Thyroid gland (tissue), 4 donors: ENCODE measurements around the gene PRMT7. TPM values are rescaled to one million over a fixed set of nuclear protein-coding genes. Genes with fewer than 3 reads are reported as not detected.

Experiments
- DNase-seq, 2 donors: peaks; one replicate each; pipeline ENCODE4 v3.0.0-alpha.2; 2019
- H3K27ac ChIP-seq, 3 donors: fragments of 200-600 bp; sonication (generic); 1 replicate in 2 of 3; 2 replicates in 1 of 3; pipeline ENCODE4 v1.5.1; 2016 to 2019; ENCODE audit warnings: mild to moderate bottlenecking in 1 of 3, moderate library complexity in 1 of 3
- H3K27me3 ChIP-seq: fragments of 200-600 bp; sonication (generic); one replicate; pipeline ENCODE4 v1.5.1; 2019
- H3K36me3 ChIP-seq, 2 donors: fragments of 200-600 bp; sonication (generic); one replicate each; pipeline ENCODE4 v1.5.1; 2016 to 2019
- H3K4me1 ChIP-seq, 2 donors: fragments of 200-600 bp; sonication (generic); one replicate each; pipeline ENCODE4 v1.5.1; 2017 to 2019
- H3K4me3 ChIP-seq, 3 donors: fragments of 200-600 bp; sonication (generic); replicated peaks in 1 of 3; 1 replicate in 2 of 3; 2 replicates in 1 of 3; pipeline ENCODE4 v1.5.1; 2016; ENCODE audit warnings: mild to moderate bottlenecking in 1 of 3
- H3K9me3 ChIP-seq: fragments of 200-600 bp; sonication (generic); one replicate; pipeline ENCODE4 v1.5.1; 2017
- POLR2A ChIP-seq, 2 donors: fragments of 450-650 bp; IDR thresholded peaks; one replicate each; pipeline ENCODE4 v1.6.1; 2017; ENCODE audit warnings: antibody characterized with exemption in 2 of 2, mild to moderate bottlenecking in 2 of 2, moderate library complexity in 1 of 2
- WGBS, 2 donors: methylation state at CpG; one replicate each; pipeline ENCODE4 v1.1.5; 2017; 5-methylcytosine and 5-hydroxymethylcytosine counted together
- intact Hi-C: fragments of 100-400 bp; cut with DNase I; formaldehyde crosslinking; loops from one replicate; pipeline ENCODE4 v1.15.1; 2023
- total RNA-seq, 4 donors: library from RNA; depleted of rRNA; stranded (reverse); fragments of >200 nt; gene quantifications; one replicate each; pipeline ENCODE4 v1.2.3, GENCODE V29; 2016
- TF ChIP-seq, protein P1 (sequence below), 6 experiments: fragments of 200-600 bp in 3 of 6; fragments of 450-650 bp in 3 of 6; sonication (generic) in 3 of 6; IDR thresholded peaks; one replicate each; pipeline ENCODE4 v1.5.1; 2016 to 2019; ENCODE audit warnings: antibody characterized with exemption in 6 of 6, mild to moderate bottlenecking in 2 of 6, inconsistent platforms in 1 of 6, moderate library complexity in 1 of 6

The PRMT7 gene
- total RNA-seq, 4 donors from 2014 or later = 41.7 to 57.0 (median 46.9) TPM

DNA sequence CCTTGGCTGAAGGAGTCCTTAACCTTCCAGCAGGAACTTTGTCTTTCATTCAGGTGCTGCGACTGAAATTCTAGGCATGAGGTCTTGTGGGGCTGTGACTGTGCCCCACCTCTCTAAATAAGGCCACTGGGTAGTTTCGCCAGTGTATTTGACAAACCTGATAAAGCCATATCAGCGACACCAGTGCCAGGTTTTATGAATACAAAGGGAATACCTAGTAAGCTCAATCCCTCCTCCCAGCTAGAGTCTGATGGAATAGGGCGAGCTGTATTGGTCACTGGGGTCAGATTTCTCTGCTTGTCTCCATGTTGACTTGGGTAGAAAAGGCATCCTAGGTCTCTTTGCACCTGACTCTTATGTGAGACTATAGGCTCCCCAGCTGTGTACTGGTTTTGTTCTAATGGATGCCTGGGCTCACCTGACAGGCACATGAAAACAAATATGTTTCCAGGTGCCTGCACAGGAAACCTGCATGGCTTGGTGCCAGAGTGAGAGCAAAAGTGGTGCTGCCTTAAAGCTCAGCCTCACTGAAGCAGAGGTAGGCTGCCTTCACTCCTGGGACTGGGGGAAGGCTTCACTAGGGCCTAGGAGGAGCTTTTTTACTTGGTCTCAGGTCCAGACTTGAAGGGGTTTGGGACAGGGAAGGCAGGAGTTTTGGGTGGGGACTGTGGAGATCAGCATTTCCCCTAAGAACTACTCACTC, 38.2 kb upstream of the PRMT7 start:
- no peaks in the 10 kb centered on the region for H3K27me3 ChIP-seq
- 66 to 77% methylated on average over 4 of the region's 4 CpGs for WGBS, 2 donors
- peaks cover 71 to 98% of the 10 kb centered on the region in 2 donors for H3K4me1 ChIP-seq
- no peak overlapping the region for H3K4me3 ChIP-seq
- peak; percentile 90 to 96 for DNase-seq
- peak overlapping the region; percentile 88 to 93 (median 91) for H3K27ac ChIP-seq
- intact Hi-C loops = no loop called here
- TF ChIP-seq, protein P1, sequence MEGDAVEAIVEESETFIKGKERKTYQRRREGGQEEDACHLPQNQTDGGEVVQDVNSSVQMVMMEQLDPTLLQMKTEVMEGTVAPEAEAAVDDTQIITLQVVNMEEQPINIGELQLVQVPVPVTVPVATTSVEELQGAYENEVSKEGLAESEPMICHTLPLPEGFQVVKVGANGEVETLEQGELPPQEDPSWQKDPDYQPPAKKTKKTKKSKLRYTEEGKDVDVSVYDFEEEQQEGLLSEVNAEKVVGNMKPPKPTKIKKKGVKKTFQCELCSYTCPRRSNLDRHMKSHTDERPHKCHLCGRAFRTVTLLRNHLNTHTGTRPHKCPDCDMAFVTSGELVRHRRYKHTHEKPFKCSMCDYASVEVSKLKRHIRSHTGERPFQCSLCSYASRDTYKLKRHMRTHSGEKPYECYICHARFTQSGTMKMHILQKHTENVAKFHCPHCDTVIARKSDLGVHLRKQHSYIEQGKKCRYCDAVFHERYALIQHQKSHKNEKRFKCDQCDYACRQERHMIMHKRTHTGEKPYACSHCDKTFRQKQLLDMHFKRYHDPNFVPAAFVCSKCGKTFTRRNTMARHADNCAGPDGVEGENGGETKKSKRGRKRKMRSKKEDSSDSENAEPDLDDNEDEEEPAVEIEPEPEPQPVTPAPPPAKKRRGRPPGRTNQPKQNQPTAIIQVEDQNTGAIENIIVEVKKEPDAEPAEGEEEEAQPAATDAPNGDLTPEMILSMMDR (IDR thresholded peaks at IDR 0.05) = no peak
- TF ChIP-seq POLR2A (IDR thresholded peaks at IDR 0.05) = peak in 1 of 2 donors; percentile 60
- no peaks in the 10 kb centered on the region for H3K9me3 ChIP-seq
- H3K36me3 ChIP-seq = peaks cover 9 to 17% of the 10 kb centered on the region in 2 donors

DNA sequence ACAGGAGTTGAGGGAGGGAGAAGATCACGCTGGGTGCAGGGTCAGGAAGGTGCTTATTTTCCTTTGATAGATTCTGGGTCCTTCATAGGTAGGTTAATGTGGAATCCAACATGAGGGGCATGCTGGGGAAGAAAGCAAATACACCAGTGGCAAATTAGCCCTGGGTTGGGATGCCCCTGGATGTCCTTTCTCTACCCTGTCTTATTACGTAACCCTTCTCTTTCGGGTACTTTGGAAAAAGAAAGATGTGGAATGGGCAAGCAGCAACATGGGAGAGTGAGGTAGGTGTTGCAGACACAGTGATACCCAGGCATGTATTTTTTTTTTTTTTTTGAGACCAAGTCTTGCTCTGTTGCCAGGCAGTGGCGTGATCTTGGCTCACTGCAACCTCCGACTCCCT, 37.4 kb upstream of the PRMT7 start:
- Histone ChIP-seq H3K27ac (peak overlapping the region; percentile 88 to 93 (median 91)), H3K27me3 (no peaks in the 10 kb centered on the region), H3K9me3 (no peaks in the 10 kb centered on the region), H3K36me3 (peaks cover 9 to 17% of the 10 kb centered on the region in 2 donors), H3K4me3 (no peak overlapping the region), H3K4me1 (peaks cover 67 to 95% of the 10 kb centered on the region in 2 donors)
- TF ChIP-seq, protein P1 (IDR thresholded peaks at IDR 0.05) = no peak
- no peak for TF ChIP-seq POLR2A (IDR thresholded peaks at IDR 0.05)
- intact Hi-C loops = no loop called here
- WGBS, 2 donors = 84 to 97% methylated on average over 5 of the region's 5 CpGs
- no peak for DNase-seq

DNA sequence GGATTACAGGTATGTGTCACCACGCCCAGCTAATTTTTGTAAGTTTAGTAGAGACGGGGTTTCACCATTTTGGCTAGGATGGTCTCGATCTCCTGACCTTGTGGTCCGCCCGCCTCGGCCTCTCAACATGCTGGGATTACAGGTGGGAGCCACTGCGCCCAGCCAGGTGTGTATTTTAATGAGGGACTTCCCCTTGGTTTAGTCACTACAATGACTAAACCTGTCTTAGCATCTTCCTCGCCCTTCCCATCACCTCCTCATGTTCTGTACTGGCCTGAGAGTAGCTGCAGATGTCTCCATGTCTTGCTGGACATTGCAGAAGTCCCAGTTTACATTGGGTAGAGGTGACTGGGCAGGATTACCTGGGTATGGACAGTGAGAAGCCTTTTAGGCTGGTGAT, 36.9 kb upstream of the PRMT7 start:
- no peak for TF ChIP-seq POLR2A (IDR thresholded peaks at IDR 0.05)
- TF ChIP-seq, protein P1 (IDR thresholded peaks at IDR 0.05) = no peak
- Histone ChIP-seq H3K27me3 (no peaks in the 10 kb centered on the region), H3K4me3 (no peak overlapping the region), H3K27ac (peak overlapping the region in 2 of 3 donors; percentile 91 to 93), H3K4me1 (peaks cover 67 to 94% of the 10 kb centered on the region in 2 donors), H3K9me3 (no peaks in the 10 kb centered on the region), H3K36me3 (peaks cover 9 to 17% of the 10 kb centered on the region in 2 donors)
- no peak for DNase-seq
- WGBS, 2 donors = 93 to 98% methylated on average over 8 of the region's 8 CpGs
- intact Hi-C loops = no loop called here

DNA sequence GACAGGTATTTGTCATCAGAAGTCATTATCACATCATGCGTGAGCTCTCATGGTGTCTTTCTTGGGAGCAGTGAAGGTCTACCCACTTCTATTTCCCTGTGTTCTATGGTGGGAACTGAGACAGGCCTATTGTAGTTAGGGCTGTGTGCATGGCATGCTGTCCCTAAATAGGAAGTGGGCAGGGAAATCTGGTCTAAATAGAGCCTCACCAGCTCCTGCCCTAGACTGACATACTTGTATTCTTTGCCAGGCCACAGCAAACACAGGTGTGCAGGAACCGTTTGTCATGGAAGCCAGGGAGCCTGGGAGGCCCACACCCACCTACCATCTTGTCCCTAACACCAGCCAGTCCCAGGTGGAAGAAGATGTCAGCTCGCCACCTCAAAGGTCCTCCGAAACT, 36.4 kb upstream of the PRMT7 start:
- peaks cover 67 to 94% of the 10 kb centered on the region in 2 donors for H3K4me1 ChIP-seq
- WGBS, 2 donors = 88 to 94% methylated on average over 4 of the region's 4 CpGs
- no peak for DNase-seq
- TF ChIP-seq POLR2A (IDR thresholded peaks at IDR 0.05) = no peak
- TF ChIP-seq, protein P1 (IDR thresholded peaks at IDR 0.05) = no peak
- peak overlapping the region in 2 of 3 donors; percentile 91 to 93 for H3K27ac ChIP-seq
- H3K36me3 ChIP-seq = peaks cover 9 to 17% of the 10 kb centered on the region in 2 donors
- intact Hi-C loops = no loop called here
- no peaks in the 10 kb centered on the region for H3K27me3 ChIP-seq
- H3K9me3 ChIP-seq = no peaks in the 10 kb centered on the region
- no peak overlapping the region for H3K4me3 ChIP-seq

DNA sequence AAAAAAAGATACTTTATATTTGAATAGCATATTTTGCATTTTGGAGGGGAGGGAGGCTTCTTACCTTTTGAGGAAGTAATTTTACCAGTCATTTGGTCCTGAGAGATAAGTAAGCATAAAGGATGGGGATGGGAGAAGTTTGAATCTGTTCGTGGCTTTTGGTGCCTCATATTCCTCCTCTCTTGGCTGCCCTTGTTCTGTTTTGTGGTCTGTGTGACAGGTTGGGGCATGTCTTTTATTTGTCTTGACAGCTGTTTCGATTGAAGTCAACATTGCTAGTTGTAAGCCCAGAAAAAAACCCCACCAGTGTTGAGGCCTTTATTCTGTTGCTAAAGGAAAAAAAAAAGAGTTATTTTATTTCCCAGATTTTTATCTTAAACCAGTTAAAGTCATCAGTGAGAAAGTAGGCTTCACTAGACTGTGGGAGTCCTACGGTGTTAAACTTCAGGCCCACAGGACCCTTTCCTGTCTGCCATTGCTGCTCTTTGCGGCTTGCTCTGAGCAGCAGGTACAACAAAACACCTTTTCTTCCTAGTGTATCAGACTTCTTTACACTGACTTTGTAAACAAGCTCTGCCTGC, 35.1 kb upstream of the PRMT7 start:
- Histone ChIP-seq H3K9me3 (no peaks in the 10 kb centered on the region), H3K4me1 (peaks cover 61 to 94% of the 10 kb centered on the region in 2 donors), H3K27me3 (no peaks in the 10 kb centered on the region), H3K36me3 (peaks cover 12 to 17% of the 10 kb centered on the region in 2 donors), H3K4me3 (no peak overlapping the region), H3K27ac (peak overlapping the region; percentile 91 to 95 (median 93))
- WGBS, 2 donors = 53 to 68% methylated on average over 4 of the region's 4 CpGs
- DNase-seq = no peak
- TF ChIP-seq, protein P1 (IDR thresholded peaks at IDR 0.05) = no peak
- TF ChIP-seq POLR2A (IDR thresholded peaks at IDR 0.05) = no peak
- intact Hi-C loops = no loop called here
